Measurements from ENCODE around the gene AGER.
"Not testable (repeated sequence)": the region's sequence is repeated elsewhere in the genome, so short reads cannot be mapped to it uniquely, and the experiment has no call there.

The AGER gene

DNA sequence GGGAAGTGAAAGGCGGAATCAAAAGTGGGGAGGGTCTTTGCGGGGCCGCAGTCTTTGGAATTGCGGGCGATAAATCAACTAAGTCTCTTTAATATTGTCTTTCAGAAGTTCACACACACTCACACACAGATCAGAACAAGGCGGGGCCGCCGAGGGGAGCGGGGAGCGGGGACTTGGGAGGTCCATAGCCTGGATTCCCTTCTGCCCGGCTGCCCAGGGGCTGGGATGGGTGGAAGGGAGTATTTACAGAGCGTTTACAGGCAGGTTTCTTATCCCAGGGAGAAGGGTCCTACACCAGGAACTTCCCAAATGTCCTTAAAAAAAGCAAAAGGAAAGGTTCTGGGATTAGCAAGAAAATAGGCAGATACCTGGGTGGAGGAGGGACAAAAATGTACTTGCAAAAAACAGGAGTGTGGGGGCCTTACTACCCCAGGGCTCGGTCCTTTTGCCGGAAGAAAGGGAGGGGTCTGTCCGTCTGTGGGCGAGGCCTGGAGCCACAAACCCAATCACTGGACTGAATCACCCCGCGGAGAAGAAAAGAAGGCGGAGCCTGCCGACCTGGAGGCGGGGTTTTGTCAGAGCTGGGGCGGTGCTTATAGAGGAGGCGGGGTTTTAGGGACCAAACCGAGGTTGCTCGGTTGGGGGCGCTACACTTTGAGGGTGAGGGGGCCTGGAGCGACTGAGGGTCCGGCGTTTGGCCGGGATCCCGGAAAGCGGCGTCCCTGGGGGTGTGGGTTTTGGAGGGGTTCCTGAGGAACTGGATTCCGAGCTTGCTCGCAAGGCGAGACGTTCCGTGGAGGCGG, 35.6 kb downstream of the AGER start:
- no peak for DNase-seq (ENCODE audit: low spot score)

DNA sequence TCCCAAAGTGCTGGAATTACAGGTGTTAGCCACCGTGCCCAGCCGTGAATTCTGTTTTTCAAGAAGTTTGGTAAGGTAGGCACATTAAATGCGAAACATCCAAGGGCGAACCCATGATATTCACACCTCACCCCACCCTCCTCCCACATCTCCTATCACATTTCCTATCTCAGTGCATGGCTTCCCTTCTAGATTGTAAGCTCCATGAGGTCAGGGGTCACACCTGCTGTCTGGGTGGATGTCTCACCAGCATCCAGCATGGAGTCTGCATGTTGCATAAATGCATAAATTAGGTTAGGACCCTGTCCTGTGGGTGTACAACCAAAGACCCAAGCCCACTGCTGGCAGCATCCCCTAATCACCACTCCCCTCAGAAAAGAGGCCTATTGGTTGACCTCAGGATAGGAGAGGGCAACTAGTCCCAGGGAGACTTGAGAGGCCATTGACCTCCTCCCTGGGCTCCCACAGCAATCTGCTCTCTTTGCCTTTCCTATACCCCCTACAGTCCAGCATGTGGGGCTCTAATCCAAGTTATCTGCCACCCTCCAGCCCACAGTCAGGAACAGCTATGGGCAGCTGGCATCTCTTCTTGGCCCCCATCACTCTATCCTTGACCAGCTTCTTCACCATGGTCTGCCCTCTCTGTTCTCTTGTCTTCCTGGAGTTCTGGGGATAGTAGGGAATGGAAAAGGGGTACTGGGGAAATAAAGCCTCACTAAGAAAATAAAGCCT, 36.5 kb downstream of the AGER start:
- no peak for DNase-seq (ENCODE audit: low spot score)

DNA sequence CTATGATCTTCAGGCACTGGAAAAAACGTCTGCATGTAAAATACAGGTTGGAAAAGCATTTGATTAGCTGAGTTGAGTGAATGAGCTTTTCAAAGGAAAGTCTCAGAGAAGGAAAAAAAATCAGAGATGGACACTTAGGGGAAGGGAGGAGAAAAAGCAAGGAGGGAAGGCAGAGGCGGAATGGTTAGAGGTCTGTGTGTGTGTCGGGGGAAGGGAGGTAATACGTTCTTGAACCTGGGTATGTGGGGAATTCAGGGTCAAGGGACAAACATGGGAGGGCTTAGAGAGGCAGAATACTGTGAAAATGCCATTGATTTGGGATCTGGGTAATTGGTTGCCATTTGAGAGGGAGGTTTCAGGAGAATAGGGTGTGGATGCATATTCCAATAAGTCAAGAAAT, 37.4 kb downstream of the AGER start:
- no peak for DNase-seq (ENCODE audit: low spot score)

DNA sequence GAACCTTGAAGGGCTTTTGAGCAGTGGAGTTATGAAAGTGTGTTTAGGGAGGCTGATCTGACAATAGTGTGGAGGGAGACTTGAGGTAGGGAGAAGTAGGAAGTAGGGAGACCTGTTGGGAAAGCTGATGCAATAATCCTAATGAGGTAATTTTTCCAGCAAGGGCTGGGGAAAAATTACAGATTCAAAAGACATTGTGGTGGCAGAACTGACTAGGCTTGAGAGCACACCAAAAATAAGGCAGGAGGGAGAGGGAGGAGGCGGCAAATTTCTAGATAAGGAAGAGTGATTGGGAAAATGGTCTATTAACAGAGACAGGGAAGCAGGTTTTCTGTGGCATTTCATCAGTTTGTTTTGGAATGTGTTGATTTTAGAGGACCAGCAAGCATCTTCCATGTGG, 37.8 kb downstream of the AGER start:
- no peak for DNase-seq (ENCODE audit: low spot score)

DNA sequence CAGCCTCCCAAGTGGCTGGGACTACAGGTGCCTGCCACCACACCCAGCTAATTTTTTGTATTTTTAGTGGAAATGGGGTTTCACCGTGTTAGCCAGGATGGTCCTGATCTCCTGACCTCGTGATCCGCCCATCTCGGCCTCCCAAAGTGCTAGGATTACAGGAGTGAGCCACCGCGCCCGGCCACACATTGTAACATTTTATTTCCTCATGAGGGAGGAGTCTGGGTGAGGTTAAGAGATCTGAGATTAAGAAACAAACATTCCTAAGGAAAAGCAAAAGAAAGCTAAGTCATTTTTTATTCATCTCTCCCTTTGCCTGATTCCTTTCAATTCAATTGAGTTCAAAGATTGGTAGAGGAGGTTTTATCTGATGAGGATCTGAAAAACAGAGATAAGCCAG, 39.8 kb downstream of the AGER start:
- DNase-seq (ENCODE audit: low spot score) = not testable (repeated sequence)

DNA sequence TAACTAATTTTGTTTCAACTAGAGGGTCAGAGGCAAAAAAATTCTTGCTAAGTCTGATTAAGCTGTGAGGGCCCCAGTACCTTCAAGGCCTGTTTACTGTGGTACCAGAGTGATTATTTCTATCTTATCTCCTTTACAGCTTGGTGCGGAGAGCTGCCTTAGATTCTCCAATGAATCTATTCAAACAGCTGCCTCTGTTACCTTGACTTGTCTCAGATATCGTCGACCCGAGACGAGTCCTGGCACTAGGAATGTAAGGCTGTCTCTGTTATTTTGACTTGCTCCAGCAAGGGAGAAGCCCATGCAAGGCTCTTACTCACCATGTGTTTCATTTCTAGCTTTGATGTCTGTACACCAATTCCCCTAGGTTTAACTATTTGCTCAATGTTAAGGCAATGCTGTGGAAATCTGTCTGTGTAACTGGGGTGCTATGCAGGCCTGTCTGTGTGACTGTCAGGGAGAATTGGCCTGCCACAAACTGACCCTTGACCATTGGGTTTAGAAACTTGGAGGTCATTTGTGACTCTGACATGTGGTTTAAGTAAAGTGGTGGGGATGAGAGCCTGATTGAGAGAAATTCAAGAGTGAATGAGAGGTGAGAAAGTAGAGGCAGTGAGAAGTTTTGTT, 43.5 kb downstream of the AGER start:
- DNase-seq (ENCODE audit: low spot score) = no peak

DNA sequence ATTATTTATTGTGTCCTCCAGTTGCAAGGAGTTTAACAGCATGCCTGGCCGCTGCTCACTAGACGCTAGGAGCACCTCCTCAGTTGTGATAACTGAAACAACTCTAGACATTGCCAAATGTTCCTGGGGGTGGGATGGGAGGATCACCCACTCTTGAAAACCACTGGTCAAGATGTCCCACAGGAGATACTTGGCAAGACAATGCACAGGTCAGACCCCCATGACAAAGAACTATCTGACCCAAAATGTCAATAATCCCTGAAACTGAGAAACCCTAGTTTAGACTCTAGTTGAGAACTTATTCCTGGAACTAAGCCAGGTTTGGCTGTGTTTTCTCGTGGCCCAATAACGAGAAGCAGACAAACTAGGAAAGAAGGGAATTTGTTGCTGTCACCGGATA, 44.5 kb downstream of the AGER start:
- no peak for DNase-seq (ENCODE audit: low spot score)

DNA sequence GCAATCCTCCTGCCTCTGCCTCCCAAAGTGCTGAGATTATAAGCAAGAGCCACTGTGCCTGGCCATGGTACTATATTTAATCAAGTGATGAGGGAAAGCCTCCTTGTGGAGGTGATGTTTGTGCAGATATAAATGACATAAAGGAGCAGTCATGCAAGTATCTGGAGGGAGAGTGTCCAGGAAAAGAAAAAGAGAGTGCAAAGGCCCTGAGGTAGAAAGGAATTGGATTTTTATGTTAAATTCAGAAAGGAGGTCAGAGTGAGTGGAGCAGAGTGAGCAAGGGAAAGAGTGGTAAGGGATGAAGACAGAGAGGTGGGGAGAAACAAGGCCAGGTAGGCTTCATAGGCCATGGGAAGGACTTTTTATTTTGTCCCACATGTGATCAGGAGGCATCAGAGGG, 46.6 kb downstream of the AGER start:
- no peak for DNase-seq (ENCODE audit: low spot score)

DNA sequence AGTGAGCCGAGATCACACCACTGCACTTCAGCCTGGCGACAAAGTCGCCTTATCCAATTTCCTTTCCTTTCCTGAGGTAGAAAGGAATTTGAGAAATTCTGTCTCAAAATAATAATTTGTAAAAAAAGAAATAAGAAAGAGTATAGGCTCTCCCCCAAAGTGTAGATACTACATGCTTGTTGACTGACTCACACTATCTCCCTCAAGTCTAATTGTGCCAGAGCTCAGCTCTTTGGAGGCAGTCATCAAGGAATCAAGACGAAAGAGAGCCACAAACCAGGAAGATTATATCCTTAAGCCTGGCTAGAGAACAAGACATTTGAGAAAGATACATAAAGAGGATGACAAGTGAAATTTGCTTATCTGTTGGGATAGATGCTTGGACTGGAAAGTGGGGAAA, 50.3 kb downstream of the AGER start:
- DNase-seq (ENCODE audit: low spot score) = no peak

DNA sequence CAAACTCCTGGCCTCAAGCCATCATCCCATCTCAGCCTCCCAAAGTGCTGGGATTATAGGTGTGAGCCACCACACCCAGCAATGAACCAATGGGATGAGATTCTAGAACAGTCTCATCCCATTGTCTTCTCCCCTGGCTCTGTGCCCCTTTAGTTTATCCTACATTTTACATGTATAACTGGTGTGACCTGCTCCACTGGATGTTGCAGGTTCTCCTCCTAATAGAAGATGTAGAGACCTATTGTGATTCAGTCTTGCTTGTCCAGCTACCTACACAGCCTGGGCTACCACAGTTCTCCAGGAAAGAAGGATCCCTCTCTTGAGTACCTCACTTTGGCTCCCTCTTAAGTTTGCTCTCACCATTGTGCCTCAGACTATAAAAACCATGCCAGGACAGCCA, 51.9 kb downstream of the AGER start:
- no peak for DNase-seq (ENCODE audit: low spot score)

DNA sequence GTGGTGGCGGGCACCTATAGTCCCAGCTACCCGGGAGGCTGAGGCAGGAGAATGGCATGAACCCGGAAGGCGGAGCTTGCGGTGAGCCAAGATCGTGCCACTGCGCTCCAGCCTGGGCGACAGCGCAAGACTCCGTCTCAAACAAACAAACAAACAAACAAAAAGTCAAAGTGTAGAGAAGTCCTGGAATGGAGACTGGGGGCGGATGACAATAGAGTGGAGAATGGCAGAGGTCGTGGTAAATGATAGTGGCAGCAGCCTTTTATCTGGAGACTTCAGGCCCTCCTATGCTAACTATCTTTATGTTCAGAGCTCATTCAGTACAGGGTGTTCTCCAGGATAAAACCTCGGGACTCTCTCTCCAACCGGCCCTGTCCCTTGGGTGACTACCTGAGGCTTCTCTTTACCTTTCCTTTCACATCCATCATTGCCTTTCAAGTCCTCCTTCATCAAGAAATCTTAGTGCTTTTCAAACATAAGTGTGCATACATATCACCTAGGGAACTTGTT, 52.6 kb downstream of the AGER start:
- no peak for DNase-seq (ENCODE audit: low spot score)
